ENCODE results near the gene TBC1D16.

The TBC1D16 gene

GRCh38 chr17:79912552-79913330 is 122.9 kb downstream of the TBC1D16 start:
- Histone ChIP-seq H3K27me3 (ENCODE audit: insufficient read depth, low read length, poor library complexity) (no peaks in the 10 kb centered on the region), H3K9me3 (ENCODE audit: insufficient read depth, low read length, severe bottlenecking) (no peaks in the 10 kb centered on the region), H3K36me3 (ENCODE audit: insufficient read depth, low read length) (no peaks in the 10 kb centered on the region), H3K4me2 (ENCODE audit: insufficient read depth, low read length) (no peak overlapping the region), H3K4me1 (ENCODE audit: insufficient read depth, low read length) (no peaks in the 10 kb centered on the region), H3K27ac (ENCODE audit: low read length) (no peak overlapping the region), H2AFZ (ENCODE audit: low read depth, low read length) (no peak overlapping the region), H3K79me2 (ENCODE audit: insufficient read depth, low read length) (no peaks in the 10 kb centered on the region), H4K20me1 (ENCODE audit: insufficient read depth, low read length) (no peaks in the 10 kb centered on the region), H3K4me3 (ENCODE audit: low read depth in 1 of 2, low read length in 2 of 2) (no peak overlapping the region), H3K9ac (ENCODE audit: low read depth, low read length) (no peak overlapping the region)
- no peak for TF ChIP-seq CTCF (IDR thresholded peaks at IDR 0.05; ENCODE audit: borderline replicate concordance, extremely low read depth, low read length, poor library complexity, severe bottlenecking)
- DNase-seq (no peak), ATAC-seq (ENCODE audit: insufficient read depth, low read depth) (no peak)

GRCh38 chr17:79911430-79912399 is 124.0 kb downstream of the TBC1D16 start:
- no peaks in the 10 kb centered on the region for H3K4me1 ChIP-seq (ENCODE audit: insufficient read depth, low read length)

GRCh38 chr17:79910985-79911361 is 124.7 kb downstream of the TBC1D16 start:
- no peaks in the 10 kb centered on the region for H3K27me3 ChIP-seq (ENCODE audit: insufficient read depth, low read length, poor library complexity)
- TF ChIP-seq CTCF (IDR thresholded peaks at IDR 0.05; ENCODE audit: borderline replicate concordance, extremely low read depth, low read length, poor library complexity, severe bottlenecking) (no peak), EZH2 (IDR thresholded peaks at IDR 0.05; ENCODE audit: borderline replicate concordance, low read depth, low read length, severe bottlenecking) (no peak)
- ATAC-seq (ENCODE audit: insufficient read depth, low read depth), result no peak
- DNase-seq, result no peak
- no peak overlapping the region for H3K4me3 ChIP-seq (ENCODE audit: low read depth in 1 of 2, low read length in 2 of 2)
- no peaks in the 10 kb centered on the region for H3K4me1 ChIP-seq (ENCODE audit: insufficient read depth, low read length)
- no peak overlapping the region for H3K27ac ChIP-seq (ENCODE audit: low read length)
- H3K9me3 ChIP-seq (ENCODE audit: insufficient read depth, low read length, severe bottlenecking), result no peaks in the 10 kb centered on the region
- no peaks in the 10 kb centered on the region for H4K20me1 ChIP-seq (ENCODE audit: insufficient read depth, low read length)
- H2AFZ ChIP-seq (ENCODE audit: low read depth, low read length), result no peak overlapping the region
- no peaks in the 10 kb centered on the region for H3K36me3 ChIP-seq (ENCODE audit: insufficient read depth, low read length)
- no peak overlapping the region for H3K4me2 ChIP-seq (ENCODE audit: insufficient read depth, low read length)
- H3K79me2 ChIP-seq (ENCODE audit: insufficient read depth, low read length), result no peaks in the 10 kb centered on the region
- no peak overlapping the region for H3K9ac ChIP-seq (ENCODE audit: low read depth, low read length)

More at GRCh38 chr17:79911430-79912399, 124.0 kb downstream of the TBC1D16 start:
- ATAC-seq (ENCODE audit: insufficient read depth, low read depth), result no peak
- Histone ChIP-seq H3K79me2 (ENCODE audit: insufficient read depth, low read length) (no peaks in the 10 kb centered on the region), H2AFZ (ENCODE audit: low read depth, low read length) (no peak overlapping the region), H3K9ac (ENCODE audit: low read depth, low read length) (no peak overlapping the region), H3K4me2 (ENCODE audit: insufficient read depth, low read length) (no peak overlapping the region), H3K36me3 (ENCODE audit: insufficient read depth, low read length) (no peaks in the 10 kb centered on the region), H3K27me3 (ENCODE audit: insufficient read depth, low read length, poor library complexity) (no peaks in the 10 kb centered on the region), H3K27ac (ENCODE audit: low read length) (no peak overlapping the region), H3K4me3 (ENCODE audit: low read depth in 1 of 2, low read length in 2 of 2) (no peak overlapping the region), H3K9me3 (ENCODE audit: insufficient read depth, low read length, severe bottlenecking) (no peaks in the 10 kb centered on the region), H4K20me1 (ENCODE audit: insufficient read depth, low read length) (no peaks in the 10 kb centered on the region)
- DNase-seq, result no peak
- TF ChIP-seq CTCF (IDR thresholded peaks at IDR 0.05; ENCODE audit: borderline replicate concordance, extremely low read depth, low read length, poor library complexity, severe bottlenecking) (no peak), EZH2 (IDR thresholded peaks at IDR 0.05; ENCODE audit: borderline replicate concordance, low read depth, low read length, severe bottlenecking) (no peak)
